Peyer's patch (tissue), 4 donors: Measurements from ENCODE around the gene SLC6A11. TPM values are rescaled to one million over a fixed set of nuclear protein-coding genes. Genes with fewer than 3 reads are reported as not detected.
A peak's percentile ranks its signal among the peaks of the same experiment; 100 is the strongest.

Source experiments
- DNase-seq, 3 donors: peaks; one replicate each; pipeline ENCODE4 v3.0.0-alpha.2; 2017 to 2019
- H3K27ac ChIP-seq, 4 donors: fragments of 200-600 bp; sonication (generic); one replicate each; pipeline ENCODE4 v1.5.1; 2016 to 2019
- H3K27me3 ChIP-seq, 2 donors: fragments of 200-600 bp; sonication (generic); one replicate each; pipeline ENCODE4 v1.5.1; 2019
- H3K36me3 ChIP-seq, 3 donors: fragments of 200-600 bp; sonication (generic); one replicate each; pipeline ENCODE4 v1.5.1; 2016 to 2019
- H3K4me1 ChIP-seq, 4 donors: fragments of 200-600 bp; sonication (generic); one replicate each; pipeline ENCODE4 v1.5.1; 2016 to 2019
- H3K4me3 ChIP-seq, 4 donors: fragments of 200-600 bp; sonication (generic); 1 replicate in 3 of 4; 2 replicates in 1 of 4; pipeline ENCODE4 v1.5.1; 2016 to 2019; ENCODE audit warnings: mild to moderate bottlenecking in 1 of 4
- H3K9me3 ChIP-seq, 4 donors: fragments of 200-600 bp; sonication (generic); one replicate each; pipeline ENCODE4 v1.5.1; 2016 to 2019; ENCODE audit warnings: mild to moderate bottlenecking in 1 of 4
- CTCF ChIP-seq, 6 experiments: fragments of 450-650 bp in 4 of 6; fragments of 200-600 bp in 2 of 6; sonication (generic) in 1 of 6; IDR thresholded peaks; one replicate each; pipeline ENCODE4 v1.5.1; 2017 to 2019; ENCODE audit warnings: antibody characterized with exemption in 6 of 6, mild to moderate bottlenecking in 3 of 6, moderate library complexity in 1 of 6
- POLR2A ChIP-seq, 2 donors: fragments of 450-650 bp; IDR thresholded peaks; one replicate each; pipeline ENCODE4 v1.5.1; 2017; ENCODE audit warnings: antibody characterized with exemption in 2 of 2, mild to moderate bottlenecking in 2 of 2, moderate library complexity in 2 of 2
- total RNA-seq, 4 donors: library from RNA; depleted of rRNA; stranded (reverse); fragments of >200 nt; gene quantifications; one replicate each; pipeline ENCODE4 v1.1.0, GENCODE V29; 2016

The SLC6A11 gene
- not detected for total RNA-seq

GRCh38 chr3:10816019-10816862, at the start of gene SLC6A11:
SLC6A11 (plus strand) TSS chr3:10816228; CDS start chr3:10816266, 38 bp downstream.
- Histone ChIP-seq H3K27ac (no peak within 1 kb of the TSS), H3K9me3 (no peaks in the 10 kb centered on the region), H3K4me3 (peak within 1 kb of the TSS in 1 of 4 donors; percentile 29), H3K36me3 (no peaks in the 10 kb centered on the region), H3K27me3 (peaks cover 0 to 4% of the 10 kb centered on the region in 2 donors), H3K4me1 (no peaks in the 10 kb centered on the region)
- TF ChIP-seq CTCF (IDR thresholded peaks at IDR 0.05): no peak
- TF ChIP-seq POLR2A (IDR thresholded peaks at IDR 0.05): no peak
- DNase-seq: no peak

GRCh38 chr3:10768708-10769394, 47.2 kb upstream of the SLC6A11 start:
- H3K27ac ChIP-seq: no peak overlapping the region
- TF ChIP-seq CTCF (IDR thresholded peaks at IDR 0.05) (no peak), POLR2A (IDR thresholded peaks at IDR 0.05) (no peak)
- no peaks in the 10 kb centered on the region for H3K27me3 ChIP-seq
- no peak for DNase-seq
- no peaks in the 10 kb centered on the region for H3K4me1 ChIP-seq
- peaks cover 0 to 5% (median 0%) of the 10 kb centered on the region in 4 donors for H3K9me3 ChIP-seq
- H3K4me3 ChIP-seq: no peak overlapping the region
- H3K36me3 ChIP-seq: no peaks in the 10 kb centered on the region

GRCh38 chr3:10770547-10770946, 45.5 kb upstream of the SLC6A11 start:
- no peak overlapping the region for H3K27ac ChIP-seq
- H3K4me3 ChIP-seq: no peak overlapping the region
- no peak for TF ChIP-seq POLR2A (IDR thresholded peaks at IDR 0.05)
- TF ChIP-seq CTCF (IDR thresholded peaks at IDR 0.05): no peak
- H3K36me3 ChIP-seq: no peaks in the 10 kb centered on the region
- H3K9me3 ChIP-seq: peaks cover 0 to 5% (median 0%) of the 10 kb centered on the region in 4 donors
- DNase-seq: no peak
- no peaks in the 10 kb centered on the region for H3K4me1 ChIP-seq
- H3K27me3 ChIP-seq: no peaks in the 10 kb centered on the region

GRCh38 chr3:10770981-10771380, 45.0 kb upstream of the SLC6A11 start:
- no peak for TF ChIP-seq POLR2A (IDR thresholded peaks at IDR 0.05)
- no peak for TF ChIP-seq CTCF (IDR thresholded peaks at IDR 0.05)
- Histone ChIP-seq H3K9me3 (peaks cover 0 to 5% (median 0%) of the 10 kb centered on the region in 4 donors), H3K4me1 (no peaks in the 10 kb centered on the region), H3K4me3 (no peak overlapping the region), H3K27ac (no peak overlapping the region), H3K27me3 (no peaks in the 10 kb centered on the region), H3K36me3 (no peaks in the 10 kb centered on the region)
- no peak for DNase-seq

- DNase-seq: no peak
- Histone ChIP-seq H3K27me3 (no peaks in the 10 kb centered on the region), H3K4me1 (no peaks in the 10 kb centered on the region), H3K36me3 (no peaks in the 10 kb centered on the region), H3K9me3 (peaks cover 0 to 5% (median 0%) of the 10 kb centered on the region in 4 donors), H3K4me3 (no peak overlapping the region), H3K27ac (no peak overlapping the region)
- TF ChIP-seq POLR2A (IDR thresholded peaks at IDR 0.05): no peak
- no peak for TF ChIP-seq CTCF (IDR thresholded peaks at IDR 0.05)
Observed at GRCh38 chr3:10771486-10772270, 44.4 kb upstream of the SLC6A11 start.
